Stimulated activated CD4-positive, alpha-beta T cell treated with anti-CD3 and anti-CD28 coated beads, TNF-alpha, amount 100 ng/mL, for 48 hours (primary cell): ENCODE measurements around the gene KATNBL1.
A peak's percentile ranks its signal among the peaks of the same experiment; 100 is the strongest.

Experiments used
- DNase-seq, 3 donors: peaks; one replicate each; pipeline ENCODE4 v3.0.0-alpha.2; 2020; ENCODE audit warnings: low read depth in 3 of 3

KATNBL1 gene, protein sequence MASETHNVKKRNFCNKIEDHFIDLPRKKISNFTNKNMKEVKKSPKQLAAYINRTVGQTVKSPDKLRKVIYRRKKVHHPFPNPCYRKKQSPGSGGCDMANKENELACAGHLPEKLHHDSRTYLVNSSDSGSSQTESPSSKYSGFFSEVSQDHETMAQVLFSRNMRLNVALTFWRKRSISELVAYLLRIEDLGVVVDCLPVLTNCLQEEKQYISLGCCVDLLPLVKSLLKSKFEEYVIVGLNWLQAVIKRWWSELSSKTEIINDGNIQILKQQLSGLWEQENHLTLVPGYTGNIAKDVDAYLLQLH

DNA sequence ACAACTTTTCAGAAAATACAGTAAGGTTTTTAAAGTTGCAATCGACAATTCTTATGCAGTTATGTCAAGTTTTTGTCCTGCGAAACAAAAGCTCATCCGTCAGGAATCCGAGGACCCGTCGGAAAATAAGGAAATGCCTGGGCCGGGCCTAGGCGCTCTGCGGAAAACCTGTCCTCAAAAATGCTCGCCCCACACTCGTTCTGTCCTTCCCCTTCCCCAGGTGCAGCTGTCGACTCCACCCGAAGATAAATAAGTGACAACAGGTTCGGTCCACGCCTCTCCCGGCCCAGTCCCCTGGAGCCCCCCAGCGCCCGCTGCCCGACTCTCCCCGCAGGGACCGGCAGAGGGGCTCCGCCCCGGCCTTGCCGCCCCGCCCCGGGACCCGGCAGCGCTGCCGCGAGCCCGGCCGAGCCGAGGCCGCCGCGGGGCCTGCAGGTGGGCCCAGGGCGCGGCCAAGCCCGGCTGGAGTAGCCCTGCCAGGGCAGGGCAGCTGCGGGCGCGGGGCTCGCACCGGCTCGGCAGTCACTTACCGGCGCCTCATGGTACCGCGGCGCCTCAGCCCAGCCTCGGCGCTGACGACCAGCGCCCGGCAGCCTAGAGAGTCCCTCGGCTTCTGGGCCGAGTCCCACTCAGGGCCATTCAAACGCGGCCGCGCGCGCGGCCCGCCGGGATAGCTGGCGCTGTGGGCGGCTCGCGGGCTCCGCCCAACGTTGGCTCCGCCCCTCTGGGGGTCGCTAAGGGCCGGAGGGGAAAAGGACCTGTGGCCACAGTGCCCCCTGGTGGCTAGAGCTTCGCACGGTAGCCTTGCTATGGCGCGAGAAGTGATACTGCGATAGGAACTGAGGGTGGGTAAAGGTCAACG lies at the start of gene KATNBL1:
KATNBL1 (minus strand) TSS at position 676 of the 862 bp plus-strand sequence. CDS start 46,420 bp downstream, outside the sequence.
- DNase-seq, result peak; percentile 94 to 98 (median 98)

DNA sequence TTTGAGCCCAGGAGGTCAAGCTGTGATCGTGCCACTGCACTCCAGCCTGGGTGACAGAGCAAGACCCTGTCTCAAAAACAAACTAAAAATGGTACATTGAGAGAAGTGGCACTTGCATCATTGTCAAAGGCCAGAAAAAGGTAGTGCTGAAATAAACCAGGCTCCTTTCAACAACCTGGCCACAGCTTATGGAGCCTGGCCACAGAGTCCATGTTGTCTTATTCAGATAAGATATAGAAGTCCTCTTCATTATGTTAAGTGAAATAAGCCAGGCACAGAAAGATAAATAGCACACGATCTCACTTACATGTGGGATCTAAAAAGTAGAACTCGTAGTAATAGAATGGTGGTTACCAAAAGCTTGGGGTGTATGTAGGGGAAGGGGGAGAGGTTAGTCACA lies 49.7 kb upstream of the KATNBL1 start:
- no peak for DNase-seq

DNA sequence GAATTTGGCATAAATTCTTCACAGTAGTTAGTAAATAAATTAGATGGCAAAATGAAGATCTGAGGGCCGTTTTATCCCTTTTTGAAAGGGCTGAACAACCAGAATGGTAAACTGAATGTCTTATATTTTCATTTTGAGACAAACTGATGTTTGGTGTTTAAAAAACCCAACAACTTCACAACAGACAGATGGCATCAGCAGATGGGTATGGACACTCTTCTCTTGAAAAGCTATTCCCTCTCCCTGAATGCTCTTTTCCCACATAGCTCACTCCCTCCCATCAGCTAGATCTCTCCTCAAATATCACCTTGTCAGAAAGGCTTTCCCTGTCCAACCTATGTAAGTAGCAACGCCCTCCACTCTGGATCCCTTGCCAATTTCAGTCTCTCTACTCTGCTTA lies 48.3 kb upstream of the KATNBL1 start:
- DNase-seq, result no peak

DNA sequence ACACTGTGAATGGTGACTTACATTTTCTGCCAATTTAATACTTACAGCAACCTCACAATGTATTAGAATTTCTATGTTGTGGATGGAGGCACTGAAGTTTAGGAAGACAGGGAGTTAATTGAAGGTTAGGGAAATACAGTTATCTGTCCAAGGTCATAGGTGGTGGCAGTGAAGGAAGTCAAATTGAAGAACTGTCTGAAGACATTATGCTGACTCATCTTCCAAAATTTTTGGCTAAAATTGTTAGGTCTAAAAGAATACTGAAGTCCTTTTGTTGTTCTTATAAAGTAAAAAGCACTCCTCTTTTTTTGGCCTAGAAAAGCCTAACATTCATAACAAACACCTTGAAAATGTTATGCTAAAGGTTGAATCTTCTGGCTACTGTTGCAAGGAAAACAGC lies 42.6 kb upstream of the KATNBL1 start:
- no peak for DNase-seq

DNA sequence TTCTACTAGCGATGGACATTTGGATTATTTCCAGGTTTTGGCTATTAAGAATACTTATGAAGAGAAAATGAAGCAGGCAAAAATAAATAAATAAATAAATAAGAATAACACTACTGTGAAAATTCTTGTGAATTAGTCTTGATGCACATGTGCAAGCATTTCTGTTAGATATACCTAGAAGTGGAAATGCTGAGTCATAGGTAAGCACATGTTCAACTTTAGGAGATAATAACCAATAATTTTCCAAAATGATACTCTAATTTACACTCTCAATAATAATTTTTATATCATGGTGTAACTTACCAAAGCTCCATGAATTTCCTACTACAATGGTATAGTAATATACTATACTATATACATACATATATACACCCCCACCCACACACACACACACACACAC lies 38.3 kb upstream of the KATNBL1 start:
- no peak for DNase-seq

DNA sequence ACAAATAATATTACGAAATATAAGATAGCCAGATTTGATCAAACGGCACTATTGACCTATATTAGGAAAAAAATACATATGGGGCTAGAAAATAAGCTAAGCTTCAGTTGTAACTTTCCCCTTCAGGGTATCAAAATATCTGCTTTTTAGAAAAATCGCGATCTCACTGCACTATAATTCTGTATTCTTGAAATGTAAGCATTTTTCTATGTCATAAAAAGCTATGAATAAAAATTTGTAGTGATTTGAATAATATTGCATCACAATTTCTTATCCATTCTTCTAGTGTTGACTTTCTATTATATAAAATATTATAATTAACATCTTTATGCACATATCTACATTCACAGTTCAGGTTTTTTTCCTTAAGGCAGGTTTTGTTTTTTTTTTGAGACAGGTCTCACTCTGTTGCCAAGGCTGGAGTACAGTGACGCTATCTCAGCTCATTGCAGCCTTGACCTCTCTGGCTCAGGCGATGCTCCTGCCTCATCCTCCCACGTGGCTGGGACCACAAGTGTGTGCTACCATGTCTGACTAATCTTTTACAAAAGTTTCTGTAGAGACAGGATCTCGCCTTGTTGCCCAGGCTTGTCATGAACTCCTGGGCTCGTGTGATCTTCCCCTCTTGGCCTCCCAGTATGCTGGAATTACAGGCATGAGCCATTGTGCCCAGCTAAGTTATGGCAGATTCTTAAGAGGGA lies 36.5 kb upstream of the KATNBL1 start:
- no peak for DNase-seq

DNA sequence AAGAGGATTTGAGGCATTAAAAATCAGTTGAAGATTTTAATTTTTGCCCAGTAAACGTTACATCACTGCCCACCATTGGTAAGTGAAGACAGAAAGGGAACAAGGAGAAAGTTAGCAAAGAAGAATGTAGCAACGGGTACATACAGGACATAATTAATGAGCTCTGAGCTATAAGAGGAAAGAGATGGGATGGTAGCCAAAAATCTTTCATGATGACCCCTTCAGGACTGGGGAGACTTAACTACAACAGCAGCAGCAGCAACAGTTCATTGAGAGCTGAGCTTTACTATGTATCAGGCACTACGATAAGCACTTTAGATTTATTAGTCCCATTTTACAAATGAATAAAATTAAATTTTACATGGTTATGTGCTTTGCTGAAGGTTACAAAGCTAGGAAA lies 33.3 kb upstream of the KATNBL1 start:
- no peak for DNase-seq

DNA sequence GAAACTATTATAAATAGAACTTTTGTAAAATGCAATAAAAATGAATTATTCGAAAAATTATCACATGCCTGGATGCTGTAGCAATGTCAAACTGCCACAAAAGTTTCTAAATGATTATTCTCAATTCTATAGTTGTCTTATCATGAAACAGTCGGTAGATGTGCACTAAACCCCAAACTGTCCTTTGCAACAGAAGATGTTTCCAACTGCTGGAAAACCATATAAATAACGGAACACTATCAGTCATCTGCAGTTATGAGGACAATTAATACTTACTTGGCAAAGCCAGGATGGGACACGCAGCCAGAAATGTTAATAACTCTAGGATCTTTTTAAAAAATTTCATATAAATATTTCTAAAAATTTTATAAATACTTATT lies 32.4 kb upstream of the KATNBL1 start:
- DNase-seq, result no peak

DNA sequence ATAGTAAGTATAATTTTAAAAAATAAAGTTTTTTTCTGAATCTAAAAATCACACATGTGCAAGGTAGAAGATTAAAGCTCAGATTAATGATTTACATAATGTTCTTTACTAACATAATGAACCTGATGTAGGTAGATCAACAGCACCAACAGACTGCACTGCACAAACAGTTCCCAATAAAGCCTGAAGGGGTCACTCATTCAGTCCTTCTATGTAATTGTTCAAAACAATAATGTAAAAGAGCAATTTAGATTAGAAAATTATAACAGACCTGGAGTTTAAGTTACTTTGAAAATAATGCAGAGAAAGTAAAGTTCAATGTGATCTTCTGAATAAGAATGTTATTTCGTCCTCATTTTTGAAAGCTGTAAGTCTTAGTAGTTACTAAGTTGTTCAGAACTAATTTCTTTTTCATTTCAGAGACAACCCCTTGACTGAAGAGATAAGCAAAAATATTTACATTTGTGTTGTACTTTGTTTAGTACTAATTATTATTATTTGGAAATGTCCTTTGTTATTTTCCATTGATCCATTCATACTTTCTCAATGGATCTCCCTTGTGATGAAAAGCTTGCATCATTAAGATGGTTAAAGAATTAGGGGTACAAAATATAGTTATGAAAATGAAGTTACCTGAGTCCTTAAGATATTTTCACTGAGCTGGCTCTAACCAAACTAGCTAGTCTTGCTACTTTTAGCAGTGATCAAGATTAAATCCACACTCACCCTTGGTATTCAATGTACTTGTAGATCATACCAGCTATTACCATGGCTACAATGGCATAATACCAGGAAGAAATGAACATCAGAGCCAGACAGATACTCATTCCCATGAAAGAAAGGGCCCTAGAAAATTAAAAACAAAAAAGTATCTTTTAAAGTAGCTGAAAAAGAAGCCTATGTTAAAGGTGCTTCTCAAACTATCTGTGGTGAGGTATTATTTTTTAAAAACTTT lies 31.8 kb upstream of the KATNBL1 start:
- no peak for DNase-seq

DNA sequence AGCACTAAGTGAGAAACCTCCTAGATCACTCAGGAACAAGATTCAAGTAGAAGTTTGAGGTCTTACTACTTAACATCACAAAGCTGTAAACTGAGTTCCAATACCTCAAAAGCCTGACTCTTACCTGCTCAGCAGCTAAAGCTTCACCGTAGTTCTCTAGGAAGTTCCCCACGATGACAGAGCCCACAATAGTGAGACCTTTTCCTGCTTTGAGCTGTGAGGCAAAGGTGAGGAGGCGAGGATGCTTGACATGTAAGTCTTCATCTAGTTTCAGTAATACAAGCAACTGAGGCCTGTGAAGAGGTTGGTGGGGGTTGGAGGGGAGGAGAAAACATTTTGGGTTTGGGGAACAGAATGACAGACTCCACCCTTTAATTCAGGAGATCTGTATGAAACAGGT lies 30.6 kb upstream of the KATNBL1 start:
- DNase-seq, result no peak

DNA sequence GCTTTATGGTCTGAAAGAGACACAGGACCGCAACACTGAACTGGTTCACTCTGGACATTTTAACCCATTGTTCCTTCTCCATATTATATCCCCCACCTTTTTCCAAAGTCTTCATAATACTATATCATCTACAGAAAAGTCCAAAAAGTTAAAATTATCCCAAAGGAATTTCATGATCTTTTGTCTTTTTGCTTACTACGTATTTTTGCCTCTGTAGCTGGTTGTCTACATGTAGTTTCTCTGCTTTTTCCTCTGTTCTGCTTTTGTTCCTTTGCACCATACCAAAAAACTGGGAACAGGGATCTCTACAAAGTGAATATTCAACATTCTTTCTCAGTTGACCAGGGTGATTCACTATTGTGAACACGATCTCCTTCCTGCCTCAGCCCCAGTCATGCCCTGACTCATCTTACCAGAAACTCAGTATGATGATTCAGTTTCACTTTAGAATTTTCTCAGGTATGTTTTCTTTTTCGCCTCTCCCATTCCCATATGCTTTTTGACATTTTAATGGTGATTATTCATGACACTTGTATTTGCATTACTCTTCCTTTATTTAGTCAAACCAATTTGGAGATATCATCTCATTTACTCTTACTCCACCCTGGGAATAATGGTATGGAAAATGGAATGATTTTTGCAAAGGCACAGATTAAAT lies 29.4 kb upstream of the KATNBL1 start:
- peak in 2 of 3 donors; percentile 14 to 26 for DNase-seq

DNA sequence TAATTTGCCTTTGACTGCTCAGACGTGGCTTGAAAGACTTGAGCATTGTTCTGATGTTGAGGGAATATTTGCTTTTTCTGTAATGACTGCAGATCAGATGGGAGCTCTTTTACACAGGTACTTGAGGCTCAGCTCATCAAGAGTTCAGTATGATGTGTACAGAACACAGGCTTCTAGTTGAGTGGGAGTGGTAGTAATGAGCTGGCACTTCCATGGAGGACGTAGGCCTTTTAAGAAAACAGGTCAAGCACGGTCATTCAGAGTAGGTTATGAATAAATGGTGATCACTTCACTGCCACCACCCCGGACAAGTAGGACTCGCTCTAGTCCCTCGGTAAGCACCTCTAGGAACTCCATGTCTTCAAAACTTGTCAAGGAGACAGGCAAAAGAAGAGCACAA lies 23.7 kb upstream of the KATNBL1 start:
- DNase-seq, result no peak

DNA sequence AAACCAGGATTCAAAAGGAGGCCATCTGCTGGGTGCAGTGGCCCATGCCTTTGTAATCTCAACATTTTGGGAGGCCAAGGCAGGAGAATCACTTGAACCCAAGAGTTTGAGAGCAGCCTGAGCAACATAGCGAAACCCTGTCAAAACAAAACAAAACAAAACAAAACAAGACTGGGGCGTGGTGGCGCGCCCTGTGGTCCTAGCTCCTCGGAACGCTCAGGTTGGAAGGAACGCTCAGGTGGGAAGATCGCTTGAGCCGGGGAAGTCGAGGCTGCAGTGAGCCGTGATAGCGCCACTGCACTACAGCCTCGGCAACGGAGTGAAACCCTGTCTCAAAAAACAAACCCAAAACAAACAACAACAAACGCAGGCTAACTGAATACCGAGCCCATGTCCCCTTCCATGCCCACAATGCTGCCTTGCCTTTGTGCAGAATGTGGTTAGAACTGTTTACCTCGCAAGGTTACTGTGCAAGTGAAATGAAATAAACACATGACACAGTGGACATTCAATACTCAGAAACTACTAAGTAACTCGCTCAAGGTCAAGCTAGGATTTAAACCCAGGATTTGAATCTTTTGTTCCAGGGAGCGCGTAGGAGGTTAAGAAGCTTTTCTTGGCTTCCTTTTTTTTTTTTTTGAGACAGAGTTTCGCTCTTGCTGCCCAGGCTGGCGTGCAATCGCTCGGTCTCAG lies 14.2 kb upstream of the KATNBL1 start:
- no peak for DNase-seq

DNA sequence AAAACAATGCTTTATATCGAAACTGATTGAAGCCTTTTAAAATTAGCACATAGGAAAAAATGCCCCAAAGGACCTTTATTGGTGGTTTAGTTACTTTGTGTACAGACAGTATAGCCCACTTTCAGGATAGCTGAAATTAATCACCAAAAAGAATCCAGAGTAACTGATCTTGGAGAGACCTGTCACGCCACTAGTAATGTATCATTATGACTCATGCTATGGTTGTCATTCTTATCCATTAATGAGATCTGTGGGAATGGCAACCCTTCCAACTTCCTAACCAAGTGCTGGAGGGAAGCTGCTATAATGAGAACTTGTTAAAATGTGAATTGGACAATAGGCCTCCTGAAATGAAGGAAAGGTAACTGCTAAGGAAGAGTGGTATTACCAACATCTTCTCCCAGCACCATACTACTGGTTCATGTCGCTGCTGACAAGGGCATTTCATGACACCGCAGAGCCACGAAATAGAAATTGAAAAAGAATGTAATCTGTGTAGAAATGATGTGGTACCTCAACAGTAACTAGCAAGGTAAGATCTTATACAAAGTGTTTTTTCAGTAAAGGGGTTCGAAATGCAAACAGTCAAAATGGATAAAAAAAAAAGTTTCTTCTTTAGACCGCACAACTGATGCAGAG lies 7.8 kb upstream of the KATNBL1 start:
- no peak for DNase-seq

DNA sequence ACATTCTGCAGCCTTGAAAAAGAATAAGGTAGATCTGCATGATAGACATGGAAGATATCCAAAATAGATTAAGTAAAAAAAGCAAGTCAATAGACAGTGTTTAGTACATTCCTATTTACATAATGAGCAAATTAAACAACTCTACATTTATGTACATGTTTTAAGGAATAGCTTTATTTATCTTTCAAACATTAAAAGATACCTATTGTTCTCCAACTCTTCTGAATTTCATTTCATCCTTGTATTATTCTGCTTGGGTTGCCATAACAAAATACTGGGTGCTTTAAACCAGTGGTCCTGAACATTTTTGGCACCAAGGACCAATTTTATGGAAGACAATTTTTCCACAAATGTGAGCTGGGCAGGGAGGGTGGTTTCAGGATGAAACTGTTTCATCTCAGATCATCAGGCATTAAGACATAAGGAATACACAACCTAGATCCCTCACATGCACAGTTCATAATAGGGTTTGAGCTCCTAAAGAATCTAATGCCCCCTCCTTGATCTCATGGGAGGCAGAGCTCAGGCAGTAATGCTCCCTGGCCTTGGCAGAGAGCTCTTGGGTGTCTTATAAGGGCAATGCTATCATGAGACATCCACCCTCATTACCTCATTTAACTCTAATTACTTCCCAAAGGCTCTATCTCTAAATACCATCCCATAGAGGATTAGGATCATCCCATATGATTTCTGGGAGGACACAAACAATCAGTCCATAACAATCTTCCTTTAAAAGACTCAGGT lies 6.8 kb upstream of the KATNBL1 start:
- DNase-seq, result no peak

DNA sequence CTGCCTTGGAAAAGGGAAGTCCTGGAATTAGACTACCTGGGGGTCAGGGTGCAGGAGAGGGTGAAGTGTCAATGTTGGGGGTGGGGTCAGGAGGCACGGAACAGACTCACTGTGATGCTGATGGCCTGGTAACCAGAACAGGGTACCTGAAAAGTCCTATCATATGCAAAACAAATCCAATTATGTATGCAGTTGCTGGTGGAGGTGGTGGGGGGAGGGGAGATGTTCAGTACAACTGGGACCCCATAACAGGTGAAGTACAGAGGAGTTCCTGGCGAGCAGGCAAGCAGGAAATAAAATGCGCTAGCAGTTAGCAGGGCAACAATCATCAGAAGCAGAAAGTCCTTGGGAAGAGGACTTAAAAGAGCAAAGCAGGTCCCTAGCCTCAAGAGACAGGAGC lies 4.2 kb upstream of the KATNBL1 start:
- no peak for DNase-seq

DNA sequence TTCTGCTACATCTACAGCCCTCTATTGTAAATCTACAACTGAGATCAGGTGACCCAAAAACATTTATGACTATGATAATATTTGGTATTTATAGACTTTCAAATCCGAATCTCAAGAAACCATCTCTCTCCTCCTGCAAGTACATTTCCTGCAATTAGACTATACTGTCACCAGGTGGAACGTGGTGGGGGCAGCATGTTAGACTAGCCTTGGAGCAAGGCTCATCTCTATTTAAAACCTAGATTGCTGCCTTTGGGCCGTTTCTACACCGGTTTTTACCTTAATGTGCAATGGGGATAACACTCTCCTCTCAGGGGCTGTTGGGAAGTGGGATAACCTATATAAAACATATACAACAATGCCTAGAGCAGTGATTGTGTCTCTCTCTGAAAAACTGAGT lies 3.8 kb upstream of the KATNBL1 start:
- no peak for DNase-seq

DNA sequence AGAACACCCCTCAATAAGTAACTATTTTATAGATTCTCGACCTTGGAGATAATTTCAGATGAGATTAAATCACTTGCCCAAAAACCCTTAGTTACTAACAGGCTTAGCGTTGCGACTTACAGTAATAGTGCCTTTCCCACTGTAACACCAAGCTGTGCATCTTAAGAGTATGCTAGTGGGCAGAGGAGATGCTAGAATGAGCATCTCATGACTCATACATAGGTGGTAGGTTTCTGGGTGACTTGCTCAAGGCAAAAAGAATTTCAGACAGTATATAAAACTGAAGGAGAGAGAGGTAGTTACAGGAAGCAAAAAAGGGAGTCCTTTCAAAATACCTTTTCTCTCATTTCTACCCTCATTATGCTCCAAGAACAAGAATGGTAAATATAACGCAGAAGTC lies 3.9 kb downstream of the KATNBL1 start:
- no peak for DNase-seq

DNA sequence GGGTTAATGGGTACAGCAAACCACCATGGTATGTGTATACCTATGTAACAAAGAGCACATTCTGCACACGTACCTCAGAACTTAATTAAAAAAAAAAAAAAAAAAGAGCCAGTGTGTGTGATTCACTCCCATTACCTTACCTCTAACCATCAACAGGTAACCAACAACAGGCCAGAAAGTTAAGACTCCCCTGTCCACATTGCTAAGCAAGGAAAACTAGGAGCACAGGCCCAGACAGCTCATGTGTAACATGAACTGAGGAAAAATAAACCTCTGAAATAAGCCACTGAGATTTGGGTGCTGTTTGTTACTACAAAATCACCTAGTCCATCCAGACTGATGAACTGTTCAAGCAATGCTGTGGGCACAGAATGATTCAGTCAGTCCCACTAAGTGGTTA lies 6.0 kb downstream of the KATNBL1 start:
- DNase-seq, result no peak
